DMS 273 (cell line): ENCODE results near the gene TXNRD1.
A peak's percentile ranks its signal among the peaks of the same experiment; 100 is the strongest.
"Not testable (repeated sequence)": the region's sequence is repeated elsewhere in the genome, so short reads cannot be mapped to it uniquely, and the experiment has no call there.

Source experiments
- DNase-seq: peaks from one replicate; lab custom pipeline; 2025; ENCODE audit not compliant: unreplicated experiment; lab: John Stamatoyannopoulos, UW

The TXNRD1 gene

DNA sequence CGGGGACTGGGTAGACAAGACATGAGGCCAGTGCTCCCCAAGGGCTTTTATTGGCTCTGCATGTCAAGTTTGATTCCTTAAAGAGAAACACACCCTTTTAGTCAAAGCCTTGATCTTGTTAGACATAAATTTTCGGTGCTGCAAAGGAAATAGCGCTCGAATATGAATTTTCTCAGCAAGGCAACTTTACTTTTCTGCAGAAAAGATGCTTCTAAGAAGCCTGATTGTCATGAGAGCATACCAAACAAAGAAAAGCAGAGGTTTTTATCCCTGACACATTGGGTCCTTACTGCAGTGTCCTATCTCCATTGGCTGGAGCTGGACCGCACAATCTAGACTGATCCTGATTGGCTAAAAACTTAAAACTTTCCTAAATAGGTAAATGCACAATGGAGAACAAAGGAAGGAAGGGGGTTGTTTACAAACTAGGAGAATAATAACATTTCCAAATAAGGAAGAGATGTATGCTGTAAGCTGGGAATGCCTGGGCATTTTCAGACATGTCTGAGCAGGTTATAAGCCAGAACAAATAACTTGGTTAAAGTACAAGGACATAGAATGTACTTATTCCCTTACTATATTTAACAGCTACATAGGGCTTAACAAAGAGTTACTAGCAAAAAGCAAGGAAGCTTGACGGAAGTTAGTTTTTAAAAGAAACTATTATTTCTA lies 17.2 kb downstream of the TXNRD1 start:
- no peak for DNase-seq

DNA sequence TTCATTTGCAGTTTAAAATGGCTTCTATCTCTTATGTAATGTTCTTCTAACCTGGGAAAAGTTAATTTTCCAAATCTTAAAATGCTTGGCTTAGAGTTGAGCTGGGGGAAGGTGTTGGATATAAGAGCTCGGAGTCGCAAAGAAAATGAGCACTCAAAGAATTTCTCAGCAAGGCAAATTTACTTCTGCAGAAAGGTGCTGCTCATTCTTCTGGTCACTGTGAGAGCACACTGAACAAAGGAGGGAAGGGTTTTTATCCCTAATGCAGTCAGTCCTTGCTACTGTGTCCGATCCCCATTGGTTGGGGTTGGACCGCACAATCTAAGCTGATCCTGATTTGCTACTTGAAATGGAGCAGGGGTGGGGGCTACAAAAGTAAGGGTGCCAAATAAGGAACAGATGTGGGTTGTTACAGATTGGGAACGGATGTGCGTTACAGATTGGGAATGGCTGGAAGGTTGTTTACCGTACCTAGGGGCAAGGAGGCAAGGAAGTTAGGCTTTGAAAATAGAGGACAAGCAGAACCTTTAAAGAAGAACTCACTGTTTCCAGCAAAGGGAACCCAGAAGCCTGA lies 19.4 kb downstream of the TXNRD1 start:
- no peak for DNase-seq

DNA sequence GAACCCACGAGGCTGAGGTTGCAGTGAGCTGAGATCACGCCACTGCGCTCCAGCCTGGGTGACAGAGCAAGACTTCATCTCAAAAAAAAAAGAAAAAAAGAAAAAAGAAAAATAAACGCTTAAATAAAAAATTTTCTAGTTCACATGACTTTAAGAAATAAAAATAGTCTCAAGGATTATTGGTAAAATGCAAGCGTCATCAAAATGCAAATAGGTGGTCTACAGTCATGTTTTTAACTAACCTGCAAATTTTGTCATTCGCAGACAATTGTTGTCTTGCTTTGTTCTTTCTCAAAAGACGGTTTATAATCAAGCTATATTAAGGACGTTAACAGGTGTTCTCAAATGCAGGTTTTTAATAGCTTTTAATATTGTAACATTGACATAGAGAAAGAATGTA lies 22.4 kb downstream of the TXNRD1 start:
- no peak for DNase-seq

DNA sequence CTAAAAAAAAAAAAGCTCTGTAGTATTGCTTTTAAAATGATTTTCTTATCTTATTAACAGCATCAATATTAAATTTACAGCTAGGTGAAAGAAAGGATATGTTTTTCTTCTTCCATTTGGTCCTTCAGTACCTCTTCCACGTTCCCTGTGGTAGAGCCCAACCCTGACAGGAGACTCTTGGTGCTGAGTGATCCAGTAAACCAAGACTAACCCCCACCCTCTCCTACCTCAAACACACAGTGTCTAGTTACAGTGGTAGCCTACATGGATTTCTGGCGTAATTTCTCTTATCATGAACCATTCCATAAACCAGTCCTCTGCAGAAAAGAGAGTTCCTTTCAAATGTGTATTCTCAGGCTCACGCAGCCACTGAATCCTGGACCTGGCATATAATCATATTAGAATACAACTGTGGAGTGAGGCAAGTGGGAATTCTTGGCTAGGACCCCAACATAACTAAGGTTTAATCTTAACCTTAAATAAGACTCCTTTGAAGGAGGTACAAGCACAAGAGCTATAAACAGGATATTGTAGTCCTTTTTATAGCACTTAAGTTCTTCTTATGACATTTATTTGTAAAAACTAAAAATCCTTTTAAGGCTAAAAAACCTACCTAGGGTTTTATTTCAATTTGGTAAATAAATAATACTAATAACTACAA lies 27.1 kb downstream of the TXNRD1 start:
- DNase-seq = no peak

DNA sequence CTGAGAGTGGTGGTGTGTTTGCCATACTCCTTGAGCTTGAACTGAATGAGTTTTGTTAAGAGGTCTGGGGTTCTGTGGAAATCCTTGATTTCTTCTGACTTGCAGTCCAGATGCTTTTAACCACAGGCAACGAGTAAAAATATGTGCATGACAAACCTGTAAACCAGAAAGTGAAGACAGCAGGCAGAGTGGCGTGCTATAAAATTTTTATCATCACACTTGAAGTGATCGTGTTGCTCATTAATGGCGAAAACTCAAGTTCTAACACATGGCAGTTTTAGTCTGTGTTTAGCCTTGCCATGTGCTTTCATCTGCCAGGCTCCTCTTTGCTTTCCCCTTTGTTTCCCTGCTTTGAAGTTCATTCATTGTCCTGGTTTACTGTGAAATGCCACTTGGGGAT lies 28.0 kb downstream of the TXNRD1 start:
- DNase-seq = peak; percentile 44

DNA sequence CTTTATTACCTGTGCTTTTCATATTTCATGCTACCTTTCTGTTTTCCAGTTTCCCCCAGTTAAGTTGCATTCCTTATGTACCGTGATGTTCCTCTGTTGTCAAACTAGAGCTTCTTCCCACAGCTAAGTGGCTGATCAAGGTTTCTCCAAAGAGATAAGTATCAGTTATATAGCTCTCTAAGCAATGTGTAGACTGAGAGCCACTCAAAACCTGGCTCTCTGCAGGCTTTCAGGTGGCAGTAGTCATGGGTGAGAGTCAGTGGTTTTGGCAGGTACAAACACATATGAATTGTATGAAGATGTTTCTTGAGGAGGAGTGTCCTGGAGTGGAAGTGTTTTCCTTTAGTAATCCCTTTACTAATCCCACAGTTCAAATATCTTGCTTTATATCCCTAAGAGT lies 28.4 kb downstream of the TXNRD1 start:
- DNase-seq = no peak

DNA sequence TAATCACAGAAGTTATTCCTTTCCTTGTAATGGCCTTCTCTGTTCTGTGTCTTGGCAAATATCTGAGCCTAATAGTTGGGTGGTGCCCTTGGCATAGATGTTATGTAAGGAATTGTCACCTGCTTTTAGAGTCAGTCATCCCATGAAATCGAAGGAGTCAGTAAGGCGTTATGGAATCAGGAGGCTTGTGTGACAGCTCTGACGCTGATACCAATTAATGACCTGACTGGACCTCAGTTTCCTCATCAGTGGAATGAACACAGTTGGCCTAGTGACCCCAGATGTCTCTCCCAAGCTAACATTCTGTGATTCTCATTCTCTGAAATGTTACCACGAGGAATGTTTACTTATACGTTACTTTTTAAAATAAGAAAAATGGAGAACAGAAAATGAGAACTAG lies 32.1 kb downstream of the TXNRD1 start:
- DNase-seq = no peak

DNA sequence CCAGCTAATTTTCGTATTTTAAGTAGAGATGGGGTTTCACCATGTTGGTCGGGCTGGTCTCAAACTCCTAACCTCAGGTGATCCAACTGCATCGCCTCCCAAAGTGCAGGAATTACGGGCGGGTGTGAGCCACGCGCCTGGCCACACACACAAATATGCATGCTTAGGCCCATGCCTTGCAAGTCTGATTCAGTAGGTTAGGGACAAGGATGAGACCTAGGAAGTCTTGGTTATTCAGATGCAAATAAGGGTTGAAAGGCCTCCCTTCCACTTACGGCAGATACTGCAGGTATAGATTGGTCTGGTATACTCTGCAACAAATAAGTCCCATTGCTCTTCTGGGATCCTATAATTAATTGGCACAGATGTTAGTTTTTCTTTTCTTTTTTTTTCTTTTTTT lies 32.9 kb downstream of the TXNRD1 start:
- DNase-seq = no peak

DNA sequence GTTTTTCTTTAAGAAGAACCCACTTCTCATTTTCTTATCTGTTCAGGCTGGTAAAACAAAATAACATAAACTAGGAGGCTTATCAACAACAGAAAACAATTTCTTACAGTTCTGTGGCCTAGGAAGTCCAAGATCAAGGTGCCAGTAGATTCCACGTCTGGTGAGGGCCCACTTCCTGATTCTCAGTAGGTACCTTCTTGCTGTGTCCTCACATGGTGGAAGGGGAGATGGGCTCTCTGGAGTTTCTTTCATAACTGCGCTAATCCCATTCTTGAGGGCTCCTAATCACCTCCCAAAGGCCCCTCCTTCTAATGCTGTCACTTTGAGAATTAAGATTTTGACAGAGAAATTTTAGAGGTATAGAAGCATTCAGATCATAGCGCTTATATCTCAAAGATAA lies 33.4 kb downstream of the TXNRD1 start:
- DNase-seq = no peak

DNA sequence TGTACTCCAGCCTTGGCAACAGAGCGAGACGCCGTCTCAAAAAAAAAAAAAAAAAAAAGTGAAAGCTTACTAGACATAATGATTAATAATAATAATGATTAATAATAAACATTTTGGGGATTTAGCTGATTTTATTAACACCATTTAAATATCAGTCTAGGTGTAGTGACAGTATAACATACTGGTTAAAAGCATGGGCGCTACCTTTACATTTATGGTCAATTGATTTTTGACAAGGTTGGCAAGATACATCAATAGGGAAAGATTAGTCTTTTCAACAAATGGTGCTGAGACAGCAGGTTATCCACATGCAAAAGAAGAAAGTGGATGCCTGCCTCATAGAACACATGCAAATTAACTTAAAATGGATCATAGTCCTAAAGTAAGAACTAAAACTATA lies 34.3 kb downstream of the TXNRD1 start:
- no peak for DNase-seq

DNA sequence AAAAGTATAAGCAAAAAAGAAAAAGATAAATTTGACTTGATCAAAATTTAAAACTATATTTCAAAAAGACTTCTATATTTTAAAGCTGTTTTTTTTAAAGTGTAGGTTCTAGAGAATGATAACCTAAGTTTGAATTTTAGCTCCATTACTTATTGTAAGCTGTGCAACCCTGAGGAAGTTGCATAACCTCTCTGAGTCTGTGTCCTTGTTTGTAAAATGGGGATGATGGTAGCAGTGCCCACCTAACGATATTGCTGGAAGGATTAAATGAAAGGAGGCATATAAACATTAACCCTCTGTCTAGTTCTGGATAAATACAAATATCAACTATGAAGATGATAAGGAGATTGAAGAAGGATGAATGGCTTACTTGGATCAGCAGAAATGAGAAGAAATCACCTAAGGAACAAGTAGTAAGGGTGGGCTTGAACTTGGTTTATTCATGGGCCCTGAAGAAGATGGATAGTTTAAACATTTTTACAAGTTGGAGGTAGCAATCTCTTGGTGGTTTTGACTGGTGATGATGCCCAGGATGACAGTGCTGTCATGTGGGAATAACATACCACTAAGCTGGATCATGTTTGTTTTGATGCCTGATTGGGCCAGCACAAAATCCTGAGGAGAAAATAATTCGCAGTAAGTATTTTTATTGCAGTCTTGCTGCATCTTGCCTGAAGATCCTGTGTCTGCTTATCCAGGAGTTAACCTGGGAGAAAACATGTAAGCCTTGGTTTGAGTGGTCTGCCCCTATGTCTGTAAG lies 35.0 kb downstream of the TXNRD1 start:
- DNase-seq = peak; percentile 7

DNA sequence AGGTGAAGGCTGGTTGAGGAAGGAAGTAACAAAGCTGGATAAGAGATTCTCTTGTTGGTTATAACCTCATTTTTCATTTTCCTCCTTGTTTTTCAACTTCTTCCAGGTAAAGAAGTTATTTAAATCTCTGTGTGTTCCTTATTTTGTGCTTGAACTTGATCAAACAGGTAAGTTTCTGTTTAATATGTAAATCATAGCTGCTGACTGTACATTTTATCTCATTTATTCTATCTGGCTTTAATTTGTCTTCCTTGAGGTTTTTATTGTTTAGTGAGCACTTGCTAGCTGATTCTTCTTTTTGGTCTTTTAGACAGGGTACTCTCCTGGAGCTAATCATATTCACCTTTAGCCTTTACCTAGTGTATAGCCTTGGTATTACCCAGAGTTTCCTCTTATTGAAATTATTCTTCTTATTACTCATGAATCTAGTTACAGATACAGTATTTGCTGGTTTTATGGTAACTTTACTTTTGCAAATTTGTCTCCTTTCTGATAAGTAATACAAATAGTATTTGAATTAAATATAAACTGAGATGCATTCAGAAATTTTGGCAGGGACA lies 42.4 kb downstream of the TXNRD1 start:
- no peak for DNase-seq

DNA sequence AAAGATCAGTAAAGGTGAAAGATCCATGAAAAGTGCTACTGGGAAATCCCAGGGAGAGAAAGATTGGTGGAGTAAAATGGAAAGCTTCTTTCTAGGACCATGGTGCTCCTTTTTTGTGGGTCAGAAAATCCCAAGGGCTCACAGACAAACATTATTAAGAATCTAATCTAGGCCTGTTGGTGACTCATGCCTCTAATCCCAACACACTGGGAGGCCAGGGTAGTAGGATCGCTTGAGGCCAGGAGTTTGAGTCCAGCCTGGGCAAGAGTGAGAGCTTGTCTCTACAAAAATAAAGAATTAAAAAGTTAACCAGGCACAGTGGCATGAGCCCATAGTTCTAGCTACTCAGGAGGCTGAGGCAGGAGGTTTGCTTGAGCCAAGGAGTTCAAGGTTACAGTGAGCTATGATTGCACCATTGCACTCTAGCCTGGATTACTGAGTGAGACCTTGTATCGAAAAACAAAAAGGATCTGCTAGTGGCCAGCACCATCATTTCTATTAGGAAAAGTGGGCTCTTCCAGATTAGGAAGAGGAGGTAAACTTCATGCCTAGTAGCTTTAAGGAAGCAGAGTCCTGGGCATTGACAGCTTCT lies 43.0 kb downstream of the TXNRD1 start:
- DNase-seq = no peak

DNA sequence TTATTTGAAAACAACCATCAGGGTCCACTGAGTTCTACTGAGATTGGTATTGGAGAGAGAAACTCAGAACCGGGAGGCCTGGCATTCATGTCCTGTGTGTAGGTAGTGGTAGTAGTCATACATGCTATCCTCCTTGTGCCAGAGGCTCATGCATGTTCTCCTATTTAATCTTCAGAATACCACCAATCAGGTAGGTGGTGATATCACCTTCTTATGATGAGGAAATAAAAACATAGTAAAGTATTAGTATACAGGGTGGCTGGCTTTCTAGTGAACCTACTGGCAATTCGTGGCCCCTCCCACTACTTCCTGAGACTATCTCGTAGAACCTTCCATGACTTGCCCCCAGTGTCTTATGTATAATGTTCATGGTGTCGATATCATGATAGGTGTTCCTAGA lies 47.4 kb downstream of the TXNRD1 start:
- DNase-seq = peak; percentile 48

DNA sequence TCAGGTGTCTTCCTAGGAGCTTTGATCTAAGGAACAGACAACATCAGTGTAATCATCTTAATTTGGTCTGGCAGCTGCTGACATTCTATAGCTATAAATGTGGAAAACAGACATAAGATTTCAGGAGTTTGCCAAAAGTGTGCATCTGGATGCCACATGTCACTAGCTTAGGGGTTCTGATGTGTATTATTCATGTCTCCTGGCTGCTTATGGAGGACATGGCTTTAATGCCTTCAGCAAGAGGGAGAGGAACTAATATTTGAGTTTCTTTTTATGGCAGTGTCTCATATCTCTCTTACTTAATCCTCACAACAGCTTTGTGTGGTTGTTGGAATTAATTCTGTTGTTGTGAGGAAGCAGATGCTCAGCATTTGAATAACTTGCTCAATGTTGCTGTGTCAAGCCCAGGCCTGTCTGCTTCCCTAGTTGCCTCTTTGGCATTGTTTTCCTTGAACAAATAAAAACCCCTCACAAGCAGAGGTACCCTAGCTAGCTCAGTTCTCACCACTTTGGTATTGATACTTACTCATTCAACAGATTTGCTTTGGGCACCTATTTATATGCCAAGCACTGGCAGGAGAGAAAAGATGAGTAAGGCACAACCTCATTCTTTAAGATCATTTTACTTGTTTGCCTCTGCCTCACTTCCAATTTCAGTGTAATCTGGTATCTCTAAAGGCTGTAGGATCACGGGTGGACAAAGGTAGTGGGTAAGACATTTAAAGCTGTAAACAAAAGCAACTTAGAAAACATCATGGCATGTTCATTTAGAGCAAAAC lies 48.2 kb downstream of the TXNRD1 start:
- DNase-seq = peak; percentile 80

DNA sequence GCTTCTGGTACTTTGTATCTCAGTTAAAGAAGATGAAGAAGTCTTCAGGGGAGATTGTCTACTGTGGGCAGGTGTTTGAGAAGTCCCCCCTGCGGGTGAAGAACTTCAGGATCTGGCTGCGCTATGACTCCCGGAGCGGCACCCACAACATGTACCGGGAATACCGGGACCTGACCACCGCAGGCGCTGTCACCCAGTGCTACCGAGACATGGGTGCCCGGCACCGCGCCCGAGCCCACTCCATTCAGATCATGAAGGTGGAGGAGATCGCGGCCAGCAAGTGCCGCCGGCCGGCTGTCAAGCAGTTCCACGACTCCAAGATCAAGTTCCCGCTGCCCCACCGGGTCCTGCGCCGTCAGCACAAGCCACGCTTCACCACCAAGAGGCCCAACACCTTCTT lies 49.9 kb downstream of the TXNRD1 start:
- not testable (repeated sequence) for DNase-seq

DNA sequence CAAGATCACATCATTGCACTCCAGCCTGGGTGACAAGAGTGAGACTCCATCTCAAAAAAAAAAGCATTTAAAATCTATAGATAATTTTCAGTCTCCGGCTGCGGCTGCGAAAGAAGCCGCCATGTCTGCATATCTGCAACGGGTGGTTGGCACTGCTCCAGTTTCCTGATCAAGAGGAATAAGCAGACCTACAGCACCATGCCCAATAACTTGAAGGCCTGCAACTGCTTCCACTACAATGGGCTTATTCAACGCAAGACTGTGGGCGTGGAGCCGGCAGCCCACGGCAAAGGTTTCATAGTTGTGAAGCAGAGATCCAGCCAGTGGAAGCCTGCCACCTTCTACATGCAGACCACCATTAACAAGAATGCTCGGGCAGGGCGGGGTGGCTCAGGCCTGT lies 57.4 kb downstream of the TXNRD1 start:
- DNase-seq = no peak

DNA sequence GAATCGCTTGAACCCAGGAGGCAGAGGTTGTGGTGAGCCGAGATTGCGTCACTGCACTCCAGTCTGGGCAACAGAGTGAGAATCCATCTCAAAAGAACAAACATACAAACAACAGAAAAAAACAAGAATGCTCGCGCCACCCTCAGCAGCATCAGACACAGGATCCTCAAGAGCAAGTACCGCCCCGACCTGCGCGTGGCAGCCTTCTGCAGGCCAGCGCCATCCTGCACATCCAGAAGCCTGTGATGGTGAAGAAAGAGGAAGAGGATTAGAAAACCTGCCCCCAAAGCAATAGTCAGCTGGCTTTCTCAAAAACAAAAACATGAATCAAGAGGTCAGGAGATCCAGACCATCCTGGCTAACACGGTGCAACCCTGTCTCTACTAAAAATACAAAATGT lies 57.9 kb downstream of the TXNRD1 start:
- no peak for DNase-seq

DNA sequence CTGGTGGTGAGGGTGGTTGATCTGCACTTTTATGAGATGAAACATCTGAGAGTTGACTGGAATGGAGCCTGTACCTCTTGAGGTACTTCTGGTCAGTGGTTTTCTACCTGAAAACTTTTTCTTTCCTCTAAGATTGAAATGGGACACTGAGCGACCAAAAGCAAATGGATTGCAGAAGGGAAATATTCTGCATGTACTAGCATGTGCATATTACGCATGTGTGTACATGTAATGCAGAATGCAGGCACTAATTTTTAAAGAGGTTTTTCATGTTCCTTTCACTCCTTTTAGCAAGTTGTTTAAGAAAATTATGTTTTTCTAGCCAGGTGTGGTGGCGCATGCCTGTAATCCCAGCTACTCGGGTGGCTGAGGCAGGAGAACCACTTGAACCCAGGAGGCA lies 59.2 kb downstream of the TXNRD1 start:
- no peak for DNase-seq

DNA sequence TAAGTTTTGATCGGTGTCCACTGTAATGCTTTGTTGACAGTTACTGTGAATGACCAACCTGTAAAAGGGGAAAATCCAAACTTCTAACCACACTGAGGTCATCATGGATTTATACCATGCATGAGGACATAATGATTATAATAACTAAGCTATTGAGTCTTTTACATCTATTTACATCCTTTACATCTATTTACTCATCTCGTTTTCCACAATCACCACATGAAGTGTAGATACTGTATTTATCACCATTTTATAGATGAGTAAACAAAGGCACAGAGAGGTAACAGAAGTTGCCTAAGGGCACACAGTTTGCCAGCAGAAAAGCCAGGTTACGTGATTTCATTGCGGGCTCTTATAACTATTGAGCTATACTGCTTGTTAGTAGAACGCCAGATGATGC lies 60.1 kb downstream of the TXNRD1 start:
- DNase-seq = no peak
